ENCODE data around the gene CTSE. TPM values are rescaled to one million over a fixed set of nuclear protein-coding genes. Genes with fewer than 3 reads are reported as not detected.
"Not testable (repeated sequence)": the region's sequence is repeated elsewhere in the genome, so short reads cannot be mapped to it uniquely, and the experiment has no call there.

Gene CTSE
- total RNA-seq, 4 donors from 2014 or later = 3.6 to 8.1 (median 3.6) TPM; not detected in 1

GRCh38 chr1:206055069-206055625, 31.5 kb upstream of the CTSE start:
- DNase-seq, H3K36me3 ChIP-seq, H3K27me3 ChIP-seq, H3K9me3 ChIP-seq, H3K4me3 ChIP-seq: not testable (repeated sequence)
- H3K4me1 ChIP-seq = peaks cover 0 to 12% (median 0%) of the 10 kb centered on the region in 4 donors
- peak overlapping the region in 1 of 4 donors; percentile 34 for H3K27ac ChIP-seq

GRCh38 chr1:206053616-206054015, 29.9 kb upstream of the CTSE start:
- peak overlapping the region in 1 of 4 donors; percentile 16 for H3K4me3 ChIP-seq
- not testable (repeated sequence) for DNase-seq, H3K9me3 ChIP-seq, H3K36me3 ChIP-seq, H3K27me3 ChIP-seq
- peak overlapping the region in 2 of 4 donors; percentile 63 to 84 for H3K27ac ChIP-seq
- peaks cover 0 to 12% (median 1%) of the 10 kb centered on the region in 4 donors for H3K4me1 ChIP-seq

- DNase-seq = peak in 1 of 3 donors; percentile 67
- not testable (repeated sequence) for H3K9me3 ChIP-seq, H3K27me3 ChIP-seq, H3K36me3 ChIP-seq
- peak within 1 kb of the TSS in 1 of 4 donors; percentile 20 for H3K4me3 ChIP-seq
- peaks cover 0 to 12% (median 2%) of the 10 kb centered on the region in 4 donors for H3K4me1 ChIP-seq
- H3K27ac ChIP-seq = peak within 1 kb of the TSS in 3 of 4 donors; percentile 8 to 84 (median 63)
Measured at GRCh38 chr1:206052919-206053610, 29.4 kb upstream of the CTSE start, which contains the start of gene RHEX. RHEX (plus strand) TSS chr1:206053173; CDS start chr1:206097829, 44,656 bp downstream.

GRCh38 chr1:206052231-206052865, 28.7 kb upstream of the CTSE start:
- Histone ChIP-seq H3K27ac (peak overlapping the region in 2 of 4 donors; percentile 63 to 84), H3K4me1 (peaks cover 0 to 12% (median 2%) of the 10 kb centered on the region in 4 donors)
- not testable (repeated sequence) for H3K27me3 ChIP-seq, DNase-seq, H3K9me3 ChIP-seq, H3K36me3 ChIP-seq, H3K4me3 ChIP-seq

GRCh38 chr1:206050655-206051235, 27.1 kb upstream of the CTSE start:
- peak overlapping the region in 2 of 4 donors; percentile 17 to 74 for H3K27ac ChIP-seq
- peaks cover 0 to 12% (median 2%) of the 10 kb centered on the region in 4 donors for H3K4me1 ChIP-seq
- H3K4me3 ChIP-seq = no peak overlapping the region
- no peaks in the 10 kb centered on the region for H3K9me3 ChIP-seq
- H3K27me3 ChIP-seq = no peaks in the 10 kb centered on the region
- H3K36me3 ChIP-seq = no peaks in the 10 kb centered on the region
- DNase-seq = peak in 2 of 3 donors; percentile 86 to 89
- TF ChIP-seq POLR2A (IDR thresholded peaks at IDR 0.05) = no peak
- no peak for TF ChIP-seq CTCF (IDR thresholded peaks at IDR 0.05)

- H3K27ac ChIP-seq = peak overlapping the region in 2 of 4 donors; percentile 15 to 74
- TF ChIP-seq CTCF (IDR thresholded peaks at IDR 0.05) = no peak
- no peak for TF ChIP-seq POLR2A (IDR thresholded peaks at IDR 0.05)
- H3K4me1 ChIP-seq = peaks cover 0 to 12% (median 2%) of the 10 kb centered on the region in 4 donors
- no peaks in the 10 kb centered on the region for H3K27me3 ChIP-seq
- H3K9me3 ChIP-seq = no peaks in the 10 kb centered on the region
- H3K36me3 ChIP-seq = no peaks in the 10 kb centered on the region
- H3K4me3 ChIP-seq = no peak overlapping the region
- DNase-seq = no peak
Measured at GRCh38 chr1:206049919-206050600, 26.4 kb upstream of the CTSE start.

GRCh38 chr1:206049293-206049692, 25.6 kb upstream of the CTSE start:
- Histone ChIP-seq H3K4me3 (no peak overlapping the region), H3K4me1 (peaks cover 0 to 12% (median 2%) of the 10 kb centered on the region in 4 donors), H3K9me3 (no peaks in the 10 kb centered on the region), H3K36me3 (no peaks in the 10 kb centered on the region), H3K27ac (peak overlapping the region in 1 of 4 donors; percentile 74), H3K27me3 (no peaks in the 10 kb centered on the region)
- DNase-seq = no peak
- TF ChIP-seq CTCF (IDR thresholded peaks at IDR 0.05) = no peak
- TF ChIP-seq POLR2A (IDR thresholded peaks at IDR 0.05) = no peak
